HCT116 (cell line): ENCODE results near the gene RNF208. TPM values are rescaled to one million over a fixed set of nuclear protein-coding genes. Genes with fewer than 3 reads are reported as not detected.

Experiments used
- ATAC-seq: fragments of 200-7000 bp; cut with Tn5 transposase; 2 replicates; pipeline ENCODE4 v1.9.1; 2020; ENCODE audit warnings: mild to moderate bottlenecking, moderate library complexity
- BruUV-seq: library from RNA; stranded (reverse); fragments of 400-500 nt; replicated peaks from 2 replicates; lab custom pipeline; 2021; lab: Mats Ljungman, UMichigan
- CTCF ChIA-PET: fragments of 300-600 bp; sonication (Branson Sonifier 250); formaldehyde crosslinking; loops from one replicate; lab custom pipeline; 2021; ENCODE audit warnings: antibody characterized with exemption; lab: Charles Lee
- POLR2A ChIA-PET: fragments of 300-600, 350-600 bp; sonication (Branson Sonifier 250); formaldehyde crosslinking; loops from one replicate; lab custom pipeline; 2021; ENCODE audit warnings: antibody characterized with exemption; lab: Charles Lee
- RAD21 ChIA-PET, 2 experiments: fragments of 300-600 bp; sonication (Branson Sonifier 250); formaldehyde crosslinking; loops; one replicate each; lab custom pipeline; 2023; ENCODE audit warnings: low total read pairs in 2 of 2; ENCODE audit not compliant: uncharacterized antibody in 2 of 2, unreplicated experiment in 2 of 2, low non-redundant PET in 1 of 2; lab: Charles Lee
- DNase-seq: peaks from one replicate; pipeline ENCODE4 v3.0.0-alpha.2; 2010; ENCODE audit warnings: low read depth, low spot score
- H2AFZ ChIP-seq: fragments of 200-600 bp; shearing (Covaris generic), sonication (generic); 2 replicates; pipeline ENCODE4 v1.6.1; 2017; ENCODE audit warnings: low read depth, mixed run types, mixed read lengths, antibody characterized with exemption, low read length; ENCODE audit not compliant: poor library complexity, severe bottlenecking
- H3K27ac ChIP-seq: 2 replicates; pipeline ENCODE4 v1.5.1; 2012; ENCODE audit warnings: low read depth, low read length
- H3K27me3 ChIP-seq: fragments of 200-600 bp; sonication (generic); 2 replicates; pipeline ENCODE4 v1.6.1; 2016; ENCODE audit warnings: mixed run types, low read length, mixed read lengths; ENCODE audit not compliant: insufficient read depth
- H3K36me3 ChIP-seq, 2 experiments: fragments of 200-500 bp in 1 of 2; fragments of 200-600 bp in 1 of 2; sonication (Bioruptor generic) in 1 of 2; sonication (generic) in 1 of 2; 2 replicates each; pipeline versions ENCODE4 v1.5.1 to v1.6.1; 2014 to 2016; ENCODE audit warnings: low read length in 2 of 2, inconsistent platforms in 1 of 2, mixed read lengths in 1 of 2, mixed run types in 1 of 2; ENCODE audit not compliant: insufficient read depth in 2 of 2, control insufficient read depth in 1 of 2
- H3K4me1 ChIP-seq, 2 experiments: fragments of 200-600 bp in 1 of 2; sonication (generic) in 1 of 2; 2 replicates each; pipeline versions ENCODE4 v1.5.1 to v1.6.1; 2012 to 2017; ENCODE audit warnings: low read length in 2 of 2, inconsistent platforms in 1 of 2, mild to moderate bottlenecking in 1 of 2, mixed read lengths in 1 of 2, mixed run types in 1 of 2, moderate library complexity in 1 of 2; ENCODE audit not compliant: insufficient read depth in 2 of 2, control insufficient read depth in 1 of 2
- H3K4me2 ChIP-seq: fragments of 200-600 bp; sonication (generic); 2 replicates; pipeline ENCODE4 v1.6.1; 2017; ENCODE audit warnings: mixed run types, low read length, mixed read lengths
- H3K4me3 ChIP-seq, 2 experiments: fragments of 200-600 bp in 1 of 2; sonication (generic) in 1 of 2; replicated peaks in 1 of 2; 2 replicates each; pipeline ENCODE4 v1.5.1; 2011 to 2016; ENCODE audit warnings: low read length in 2 of 2, control low read depth in 1 of 2, low read depth in 1 of 2, mild to moderate bottlenecking in 1 of 2, mixed read lengths in 1 of 2, mixed run types in 1 of 2
- H3K79me2 ChIP-seq: fragments of 200-600 bp; sonication (generic); 2 replicates; pipeline ENCODE4 v1.6.1; 2017; ENCODE audit warnings: mild to moderate bottlenecking, mixed run types, low read length, moderate library complexity, mixed read lengths; ENCODE audit not compliant: insufficient read depth
- H3K9ac ChIP-seq: fragments of 200-600 bp; sonication (generic); 2 replicates; pipeline ENCODE4 v1.6.1; 2016; ENCODE audit warnings: low read length, mixed read lengths
- H3K9me2 ChIP-seq: fragments of 200-600 bp; sonication (generic), shearing (Covaris generic); 2 replicates; pipeline ENCODE4 v1.6.1; 2017; ENCODE audit warnings: mixed run types, mild to moderate bottlenecking, moderate library complexity; ENCODE audit not compliant: insufficient read depth
- H3K9me3 ChIP-seq, 2 experiments: fragments of 200-500 bp in 1 of 2; fragments of 200-600 bp in 1 of 2; sonication (Bioruptor generic) in 1 of 2; sonication (generic) in 1 of 2; 2 replicates each; pipeline ENCODE4 v1.6.1; 2014 to 2017; ENCODE audit warnings: low read length in 2 of 2, mixed read lengths in 2 of 2, inconsistent platforms in 1 of 2, low read depth in 1 of 2, mild to moderate bottlenecking in 1 of 2, mixed run types in 1 of 2, moderate library complexity in 1 of 2; ENCODE audit not compliant: control insufficient read depth in 1 of 2, insufficient read depth in 1 of 2
- H4K20me1 ChIP-seq: fragments of 200-600 bp; sonication (generic), shearing (Covaris generic); 2 replicates; pipeline ENCODE4 v1.6.1; 2017; ENCODE audit warnings: mixed run types, mild to moderate bottlenecking, moderate library complexity; ENCODE audit not compliant: insufficient read depth
- EGR1 ChIP-seq: IDR thresholded peaks from 2 replicates; pipeline ENCODE4 v1.6.1; 2012; ENCODE audit warnings: low read depth
- ELF1 ChIP-seq: IDR thresholded peaks from 2 replicates; pipeline ENCODE4 v1.6.1; 2012; ENCODE audit warnings: low read depth, borderline replicate concordance
- FOSL1 ChIP-seq: IDR thresholded peaks from 2 replicates; pipeline ENCODE4 v1.6.1; 2012; ENCODE audit warnings: low read depth
- JUND ChIP-seq: IDR thresholded peaks from 2 replicates; pipeline ENCODE4 v1.6.1; 2012
- MAX ChIP-seq: IDR thresholded peaks from 2 replicates; pipeline ENCODE4 v1.6.1; 2012
- POLR2A ChIP-seq: IDR thresholded peaks from 2 replicates; pipeline ENCODE4 v1.7.0; 2011; ENCODE audit warnings: borderline replicate concordance; ENCODE audit not compliant: insufficient read depth, insufficient read length; ENCODE audit errors: extremely low read depth
- POLR2AphosphoS5 ChIP-seq: IDR thresholded peaks from 2 replicates; pipeline ENCODE4 v1.6.1; 2011; ENCODE audit warnings: mild to moderate bottlenecking, low read depth, low read length, moderate library complexity
- RAD21 ChIP-seq: IDR thresholded peaks from 2 replicates; pipeline ENCODE4 v1.6.1; 2012; ENCODE audit warnings: low read depth, mild to moderate bottlenecking
- REST ChIP-seq: IDR thresholded peaks from 2 replicates; pipeline ENCODE4 v1.6.1; 2012; ENCODE audit warnings: low read depth
- SP1 ChIP-seq: IDR thresholded peaks from 2 replicates; pipeline ENCODE4 v1.6.1; 2012; ENCODE audit warnings: low read depth
- TCF7L2 ChIP-seq: IDR thresholded peaks from 2 replicates; pipeline ENCODE4 v1.7.0; 2011; ENCODE audit warnings: borderline replicate concordance, inconsistent platforms; ENCODE audit not compliant: insufficient read depth, insufficient read length; ENCODE audit errors: extremely low read depth
- intact Hi-C: fragments of 100-400 bp; cut with micrococcal nuclease; formaldehyde crosslinking; loops from 2 replicates; pipeline ENCODE4 v1.10.0; 2022
- total RNA-seq: library from RNA; stranded (reverse); gene quantifications from one replicate; pipeline ENCODE4 v1.2.1, GENCODE V29; 2021; ENCODE audit not compliant: unreplicated experiment

RNF208 gene
- total RNA-seq, 1 experiment from 2014 or later: 26.1 TPM

DNA sequence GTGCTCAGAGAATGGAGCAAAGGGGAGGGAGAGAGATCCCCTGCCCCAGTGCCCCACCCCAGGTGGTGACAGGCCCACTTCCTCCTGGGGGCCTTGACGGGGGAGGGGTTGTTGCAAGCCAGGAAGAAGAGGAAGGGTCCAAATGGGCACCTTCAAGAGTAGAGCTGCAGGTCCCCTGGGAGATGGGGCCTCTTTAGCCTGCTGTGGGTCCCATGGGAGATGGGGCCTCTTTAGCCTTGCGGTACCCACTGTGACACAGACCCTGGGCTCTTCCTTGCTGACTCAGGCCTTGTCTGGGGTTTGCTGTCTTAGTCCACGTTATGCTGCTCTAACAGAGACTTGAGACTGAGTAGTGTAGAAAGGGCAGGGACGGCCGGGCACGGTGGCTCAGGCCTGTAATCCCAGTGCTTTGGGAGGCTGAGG, 45.9 kb upstream of the RNF208 start:
- ATAC-seq: no peak
- H3K79me2 ChIP-seq: peaks cover 6% of the 10 kb centered on the region; the same call in 1 of the 2 replicates
- no peak overlapping the region for H3K27ac ChIP-seq
- no peaks in the 10 kb centered on the region for H4K20me1 ChIP-seq
- RAD21 ChIA-PET: no interaction called here
- H3K27me3 ChIP-seq: no peaks in the 10 kb centered on the region
- no peak for DNase-seq
- H3K4me3 ChIP-seq: no peak overlapping the region
- POLR2A ChIA-PET: no interaction called here
- intact Hi-C loops: no loop called here
- CTCF ChIA-PET: no interaction called here
- TF ChIP-seq POLR2AphosphoS5: no peak
- TF ChIP-seq RAD21: no peak
- no peak for TF ChIP-seq POLR2A
- TF ChIP-seq EGR1: no peak
- TF ChIP-seq REST: no peak
- no peak for TF ChIP-seq FOSL1
- TF ChIP-seq JUND: no peak
- TF ChIP-seq SP1: no peak
- no peak for TF ChIP-seq TCF7L2
- no peak for TF ChIP-seq MAX
- TF ChIP-seq ELF1: no peak
- H3K36me3 ChIP-seq: peaks cover 12 to 31% of the 10 kb centered on the region in 2 experiments; a peak in 3 of 4 replicates
- H3K9me2 ChIP-seq: no peaks in the 10 kb centered on the region
- BruUV-seq: no TSS peak
- H3K4me1 ChIP-seq: no peaks in the 10 kb centered on the region; a peak in 1 of 4 replicates
- no peak overlapping the region for H3K4me2 ChIP-seq
- H2AFZ ChIP-seq: no peak overlapping the region
- H3K9me3 ChIP-seq: no peaks in the 10 kb centered on the region
- no peak overlapping the region for H3K9ac ChIP-seq
